ENCODE data around the gene ADGRL3. TPM values are rescaled to one million over a fixed set of nuclear protein-coding genes. Genes with fewer than 3 reads are reported as not detected.

The ADGRL3 gene
- total and polyA plus RNA-seq, 2 donors: 0.82 to 2.0 TPM

DNA sequence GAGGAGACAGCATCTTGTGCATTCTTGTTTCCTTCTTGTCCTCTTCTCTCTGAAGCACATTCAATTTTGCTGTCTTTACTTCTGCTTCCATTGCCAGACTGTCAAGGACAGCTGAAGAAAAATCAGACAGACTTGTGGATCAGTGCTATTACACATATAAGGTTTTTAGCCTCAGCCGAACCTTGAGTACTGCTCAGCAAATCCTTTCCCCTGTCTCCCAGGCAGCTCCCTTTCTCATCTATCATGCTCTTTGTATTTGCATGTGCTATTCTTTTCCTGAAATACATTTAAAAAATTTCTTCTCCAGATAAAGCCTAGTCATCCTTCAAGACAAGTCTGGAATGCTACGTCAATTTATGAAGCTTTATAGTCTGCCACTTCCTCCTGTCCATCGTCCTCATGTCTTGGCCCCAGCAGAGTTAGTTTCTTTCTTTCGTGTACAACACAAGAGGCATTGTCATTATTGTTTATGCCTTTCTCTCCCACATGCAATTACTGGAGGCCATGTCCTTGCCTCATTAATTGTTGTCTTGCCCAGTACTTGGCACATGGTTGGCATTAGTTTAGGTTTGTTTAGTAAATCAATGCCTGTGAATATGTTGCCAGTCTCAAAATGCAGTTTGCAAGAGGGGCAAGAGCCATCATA is 45.1 kb downstream of the ADGRL3 start:
- 84% methylated on average over 4 of the region's 4 CpGs for WGBS
- DNase-seq (ENCODE audit: low read depth in 6 of 9, low spot score in 9 of 9): no peak
- no peak overlapping the region for H3K4me3 ChIP-seq (ENCODE audit: low read length in 2 of 2)
- no peaks in the 10 kb centered on the region for H3K36me3 ChIP-seq (ENCODE audit: control insufficient read depth in 2 of 2, insufficient read depth in 2 of 2, low read length in 1 of 2)
- H3K27me3 ChIP-seq (ENCODE audit: control insufficient read depth in 2 of 2, insufficient read depth in 1 of 2, low read length in 1 of 2): no peaks in the 10 kb centered on the region
- no peak overlapping the region for H3K27ac ChIP-seq (ENCODE audit: low read depth in 1 of 2, low read length in 1 of 2)
- no peaks in the 10 kb centered on the region for H3K9me3 ChIP-seq (ENCODE audit: control insufficient read depth in 2 of 2, insufficient read depth in 1 of 2, low read length in 1 of 2)
- no peaks in the 10 kb centered on the region for H3K4me1 ChIP-seq (ENCODE audit: control insufficient read depth in 2 of 2, insufficient read depth in 2 of 2, low read length in 2 of 2)

DNA sequence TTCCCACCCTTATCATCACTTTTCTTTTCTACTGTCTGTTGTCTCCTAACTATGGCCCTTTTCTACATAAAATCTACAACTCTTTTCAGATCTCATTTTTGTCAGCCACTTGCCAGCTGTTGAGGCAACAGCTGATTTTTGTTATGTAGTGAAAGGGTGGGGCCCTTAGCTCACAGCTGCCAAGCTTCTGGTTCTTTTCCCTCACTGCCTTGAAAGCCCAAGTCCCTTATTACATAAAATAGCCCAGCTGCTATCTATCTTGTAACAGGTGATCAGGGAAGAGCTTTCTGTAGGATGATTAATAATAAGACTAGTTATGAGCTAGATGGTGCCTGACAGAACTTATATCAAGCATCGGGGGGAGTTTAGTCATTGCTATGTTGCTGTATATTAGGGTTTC is 45.9 kb downstream of the ADGRL3 start:
- H3K9me3 ChIP-seq (ENCODE audit: control insufficient read depth in 2 of 2, insufficient read depth in 1 of 2, low read length in 1 of 2): no peaks in the 10 kb centered on the region
- H3K27ac ChIP-seq (ENCODE audit: low read depth in 1 of 2, low read length in 1 of 2): no peak overlapping the region
- H3K4me1 ChIP-seq (ENCODE audit: control insufficient read depth in 2 of 2, insufficient read depth in 2 of 2, low read length in 2 of 2): no peaks in the 10 kb centered on the region
- 95% methylated on average over 1 of the region's 1 CpG for WGBS
- H3K4me3 ChIP-seq (ENCODE audit: low read length in 2 of 2): no peak overlapping the region
- DNase-seq (ENCODE audit: low read depth in 6 of 9, low spot score in 9 of 9): no peak
- no peaks in the 10 kb centered on the region for H3K27me3 ChIP-seq (ENCODE audit: control insufficient read depth in 2 of 2, insufficient read depth in 1 of 2, low read length in 1 of 2)
- H3K36me3 ChIP-seq (ENCODE audit: control insufficient read depth in 2 of 2, insufficient read depth in 2 of 2, low read length in 1 of 2): no peaks in the 10 kb centered on the region

DNA sequence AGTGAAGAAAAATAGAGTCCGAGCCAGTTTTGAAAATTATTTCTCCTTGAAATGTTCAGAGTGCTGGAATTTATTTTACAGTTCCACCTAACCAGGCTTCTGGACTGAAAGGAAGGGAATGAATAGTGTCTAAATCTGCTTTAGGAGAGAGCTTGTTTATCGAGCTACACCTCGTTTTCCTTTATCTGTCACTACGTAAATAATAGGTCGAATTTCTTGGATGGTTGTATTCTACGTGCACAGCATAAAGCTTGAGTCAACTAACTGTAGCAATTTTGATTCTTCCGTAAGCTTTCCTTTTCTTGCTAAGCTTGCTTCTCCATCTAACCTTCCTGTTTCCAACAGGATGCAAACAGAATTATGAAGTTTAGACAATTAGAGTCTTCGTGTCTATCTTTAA is 48.6 kb downstream of the ADGRL3 start:
- DNase-seq (ENCODE audit: low read depth in 6 of 9, low spot score in 9 of 9): no peak
- 82% methylated on average over 8 of the region's 8 CpGs for WGBS
- no peaks in the 10 kb centered on the region for H3K4me1 ChIP-seq (ENCODE audit: control insufficient read depth in 2 of 2, insufficient read depth in 2 of 2, low read length in 2 of 2)
- no peaks in the 10 kb centered on the region for H3K9me3 ChIP-seq (ENCODE audit: control insufficient read depth in 2 of 2, insufficient read depth in 1 of 2, low read length in 1 of 2)
- no peaks in the 10 kb centered on the region for H3K36me3 ChIP-seq (ENCODE audit: control insufficient read depth in 2 of 2, insufficient read depth in 2 of 2, low read length in 1 of 2)
- H3K4me3 ChIP-seq (ENCODE audit: low read length in 2 of 2): no peak overlapping the region
- no peak overlapping the region for H3K27ac ChIP-seq (ENCODE audit: low read depth in 1 of 2, low read length in 1 of 2)
- no peaks in the 10 kb centered on the region for H3K27me3 ChIP-seq (ENCODE audit: control insufficient read depth in 2 of 2, insufficient read depth in 1 of 2, low read length in 1 of 2)

DNA sequence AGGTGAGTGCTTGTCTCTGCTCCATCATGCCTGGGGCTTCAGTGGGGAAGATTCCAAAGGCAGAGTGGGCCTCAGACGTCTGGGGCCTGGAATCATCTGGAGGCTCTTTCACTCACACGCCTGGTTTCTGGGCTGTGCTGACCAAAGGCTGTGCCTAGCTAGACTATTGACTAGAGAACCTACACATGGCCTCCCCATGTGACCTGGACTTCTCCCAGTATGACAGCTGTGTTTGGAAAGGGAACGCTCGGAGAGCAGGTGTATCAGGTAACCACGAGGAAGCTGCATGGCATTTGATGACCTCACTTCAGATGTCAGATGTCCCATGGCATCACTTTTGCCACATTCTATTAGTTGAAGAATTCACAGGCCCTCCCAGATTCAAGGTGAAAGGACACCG is 51.0 kb downstream of the ADGRL3 start:
- WGBS: 84% methylated on average over 6 of the region's 6 CpGs
- H3K4me3 ChIP-seq (ENCODE audit: low read length in 2 of 2): no peak overlapping the region
- no peaks in the 10 kb centered on the region for H3K27me3 ChIP-seq (ENCODE audit: control insufficient read depth in 2 of 2, insufficient read depth in 1 of 2, low read length in 1 of 2)
- H3K9me3 ChIP-seq (ENCODE audit: control insufficient read depth in 2 of 2, insufficient read depth in 1 of 2, low read length in 1 of 2): no peaks in the 10 kb centered on the region
- H3K36me3 ChIP-seq (ENCODE audit: control insufficient read depth in 2 of 2, insufficient read depth in 2 of 2, low read length in 1 of 2): no peaks in the 10 kb centered on the region
- H3K4me1 ChIP-seq (ENCODE audit: control insufficient read depth in 2 of 2, insufficient read depth in 2 of 2, low read length in 2 of 2): no peaks in the 10 kb centered on the region
- no peak overlapping the region for H3K27ac ChIP-seq (ENCODE audit: low read depth in 1 of 2, low read length in 1 of 2)
- no peak for DNase-seq (ENCODE audit: low read depth in 6 of 9, low spot score in 9 of 9)

DNA sequence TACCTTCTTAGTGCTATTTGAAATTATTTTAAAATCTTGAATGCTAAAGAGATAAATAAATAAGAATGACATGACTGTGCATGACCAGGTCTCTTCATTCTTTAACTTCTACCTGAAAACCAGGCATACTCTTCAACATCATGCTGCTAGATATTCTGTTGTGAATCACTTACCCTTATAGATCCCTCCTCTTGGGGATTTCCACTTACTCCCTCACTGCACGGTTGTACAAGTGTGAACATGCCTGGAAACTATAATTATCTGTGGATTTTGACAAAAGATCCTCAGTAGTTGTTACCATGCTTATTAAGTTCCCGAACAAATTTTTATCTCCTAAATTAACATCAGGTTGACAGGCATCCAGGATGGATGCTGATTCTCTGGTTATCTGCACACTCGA is 54.3 kb downstream of the ADGRL3 start:
- no peaks in the 10 kb centered on the region for H3K36me3 ChIP-seq (ENCODE audit: control insufficient read depth in 2 of 2, insufficient read depth in 2 of 2, low read length in 1 of 2)
- DNase-seq (ENCODE audit: low read depth in 6 of 9, low spot score in 9 of 9): peak in 1 of 9 donors; percentile 10
- H3K27me3 ChIP-seq (ENCODE audit: control insufficient read depth in 2 of 2, insufficient read depth in 1 of 2, low read length in 1 of 2): no peaks in the 10 kb centered on the region
- H3K27ac ChIP-seq (ENCODE audit: low read depth in 1 of 2, low read length in 1 of 2): no peak overlapping the region
- H3K9me3 ChIP-seq (ENCODE audit: control insufficient read depth in 2 of 2, insufficient read depth in 1 of 2, low read length in 1 of 2): no peaks in the 10 kb centered on the region
- WGBS: 90% methylated on average over 3 of the region's 3 CpGs
- no peaks in the 10 kb centered on the region for H3K4me1 ChIP-seq (ENCODE audit: control insufficient read depth in 2 of 2, insufficient read depth in 2 of 2, low read length in 2 of 2)
- H3K4me3 ChIP-seq (ENCODE audit: low read length in 2 of 2): no peak overlapping the region

DNA sequence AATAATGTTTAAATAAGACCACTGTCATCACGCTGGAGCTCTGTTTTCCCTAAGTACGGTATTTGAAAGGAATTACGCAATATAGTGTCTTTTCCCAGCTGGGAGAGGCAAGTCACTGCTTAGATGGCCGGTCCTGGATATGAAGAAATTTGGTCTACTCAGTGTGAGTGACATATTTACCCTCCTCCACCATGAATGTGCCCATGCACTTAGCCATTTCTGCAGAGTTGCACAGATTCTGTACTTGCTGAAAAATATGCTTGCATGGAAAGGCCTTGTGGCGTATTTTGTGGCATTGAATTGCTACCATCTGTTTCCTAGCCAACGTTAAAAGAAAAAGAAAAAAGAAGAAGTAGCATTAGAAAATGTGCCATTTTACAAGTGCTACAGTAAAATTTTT is 73.1 kb downstream of the ADGRL3 start:
- H3K4me1 ChIP-seq (ENCODE audit: control insufficient read depth in 2 of 2, insufficient read depth in 2 of 2, low read length in 2 of 2): no peaks in the 10 kb centered on the region
- WGBS: 27% methylated on average over 6 of the region's 6 CpGs
- no peaks in the 10 kb centered on the region for H3K36me3 ChIP-seq (ENCODE audit: control insufficient read depth in 2 of 2, insufficient read depth in 2 of 2, low read length in 1 of 2)
- no peak overlapping the region for H3K27ac ChIP-seq (ENCODE audit: low read depth in 1 of 2, low read length in 1 of 2)
- no peaks in the 10 kb centered on the region for H3K27me3 ChIP-seq (ENCODE audit: control insufficient read depth in 2 of 2, insufficient read depth in 1 of 2, low read length in 1 of 2)
- no peak for DNase-seq (ENCODE audit: low read depth in 6 of 9, low spot score in 9 of 9)
- no peak overlapping the region for H3K4me3 ChIP-seq (ENCODE audit: low read length in 2 of 2)
- H3K9me3 ChIP-seq (ENCODE audit: control insufficient read depth in 2 of 2, insufficient read depth in 1 of 2, low read length in 1 of 2): no peaks in the 10 kb centered on the region

DNA sequence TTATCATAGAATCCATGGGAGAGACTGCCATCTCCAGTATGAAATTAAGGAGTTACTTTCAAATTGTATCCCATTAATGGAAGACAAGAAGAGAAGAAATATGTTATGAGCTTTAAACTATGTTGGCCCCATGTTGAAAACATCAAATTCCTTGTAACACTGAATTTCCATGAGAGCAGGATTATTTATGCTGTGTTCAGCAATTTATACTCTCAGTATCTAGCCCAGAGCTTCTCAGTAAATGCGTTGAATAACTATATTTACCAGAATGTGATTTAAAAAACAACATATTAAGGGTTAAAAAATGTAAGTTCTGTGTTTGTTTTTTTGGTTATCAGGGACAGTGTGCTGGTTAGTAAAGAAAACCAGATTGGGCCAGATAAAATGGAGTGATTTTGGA is 74.2 kb downstream of the ADGRL3 start:
- no peak for DNase-seq (ENCODE audit: low read depth in 6 of 9, low spot score in 9 of 9)
- no peaks in the 10 kb centered on the region for H3K4me1 ChIP-seq (ENCODE audit: control insufficient read depth in 2 of 2, insufficient read depth in 2 of 2, low read length in 2 of 2)
- no peak overlapping the region for H3K27ac ChIP-seq (ENCODE audit: low read depth in 1 of 2, low read length in 1 of 2)
- no peaks in the 10 kb centered on the region for H3K36me3 ChIP-seq (ENCODE audit: control insufficient read depth in 2 of 2, insufficient read depth in 2 of 2, low read length in 1 of 2)
- no peaks in the 10 kb centered on the region for H3K27me3 ChIP-seq (ENCODE audit: control insufficient read depth in 2 of 2, insufficient read depth in 1 of 2, low read length in 1 of 2)
- WGBS: 96% methylated on average over 1 of the region's 1 CpG
- no peaks in the 10 kb centered on the region for H3K9me3 ChIP-seq (ENCODE audit: control insufficient read depth in 2 of 2, insufficient read depth in 1 of 2, low read length in 1 of 2)
- H3K4me3 ChIP-seq (ENCODE audit: low read length in 2 of 2): no peak overlapping the region

DNA sequence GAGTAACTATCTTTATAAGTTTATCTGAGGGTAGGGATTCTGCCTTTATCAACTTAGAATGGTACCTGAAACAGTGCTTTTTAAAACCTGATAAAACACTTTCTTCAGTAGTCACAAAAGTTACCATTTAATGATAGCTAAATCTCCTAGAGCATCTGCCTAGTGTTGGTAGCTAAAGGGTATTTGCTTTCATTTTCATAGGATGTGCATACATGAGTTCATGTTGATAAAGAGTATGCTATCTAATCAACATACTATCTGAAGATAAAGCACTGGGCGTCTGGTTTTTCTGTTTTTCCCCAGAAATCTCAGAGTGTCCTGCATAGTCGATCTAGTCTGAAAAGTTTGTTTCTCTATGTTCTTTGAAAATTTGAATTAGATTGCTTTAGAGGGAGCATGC is 75.1 kb downstream of the ADGRL3 start:
- Histone ChIP-seq H3K27me3 (ENCODE audit: control insufficient read depth in 2 of 2, insufficient read depth in 1 of 2, low read length in 1 of 2) (no peaks in the 10 kb centered on the region), H3K36me3 (ENCODE audit: control insufficient read depth in 2 of 2, insufficient read depth in 2 of 2, low read length in 1 of 2) (no peaks in the 10 kb centered on the region), H3K4me1 (ENCODE audit: control insufficient read depth in 2 of 2, insufficient read depth in 2 of 2, low read length in 2 of 2) (no peaks in the 10 kb centered on the region), H3K27ac (ENCODE audit: low read depth in 1 of 2, low read length in 1 of 2) (no peak overlapping the region), H3K9me3 (ENCODE audit: control insufficient read depth in 2 of 2, insufficient read depth in 1 of 2, low read length in 1 of 2) (no peaks in the 10 kb centered on the region), H3K4me3 (ENCODE audit: low read length in 2 of 2) (no peak overlapping the region)
- DNase-seq (ENCODE audit: low read depth in 6 of 9, low spot score in 9 of 9): no peak
- 74% methylated on average over 2 of the region's 2 CpGs for WGBS

DNA sequence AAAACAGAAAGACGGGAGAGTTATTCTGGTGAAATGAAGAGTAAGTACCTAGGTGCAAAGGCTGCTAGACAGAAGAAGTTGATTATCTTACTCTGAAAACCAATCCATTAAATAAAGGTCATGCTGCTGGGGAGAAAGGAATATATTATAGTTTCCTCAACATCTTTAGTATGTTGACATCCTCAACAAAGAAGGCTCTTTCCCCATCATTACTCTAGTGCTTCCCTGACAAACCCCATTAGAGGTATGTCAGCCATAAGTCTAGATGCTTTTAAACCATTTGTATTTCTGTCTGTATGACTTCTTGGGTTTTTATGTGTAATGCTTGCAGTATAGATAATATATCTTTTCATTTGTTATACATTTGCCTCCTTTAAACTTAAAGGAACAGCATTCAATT is 75.9 kb downstream of the ADGRL3 start:
- Histone ChIP-seq H3K27me3 (ENCODE audit: control insufficient read depth in 2 of 2, insufficient read depth in 1 of 2, low read length in 1 of 2) (no peaks in the 10 kb centered on the region), H3K27ac (ENCODE audit: low read depth in 1 of 2, low read length in 1 of 2) (no peak overlapping the region), H3K36me3 (ENCODE audit: control insufficient read depth in 2 of 2, insufficient read depth in 2 of 2, low read length in 1 of 2) (no peaks in the 10 kb centered on the region), H3K4me1 (ENCODE audit: control insufficient read depth in 2 of 2, insufficient read depth in 2 of 2, low read length in 2 of 2) (no peaks in the 10 kb centered on the region), H3K4me3 (ENCODE audit: low read length in 2 of 2) (no peak overlapping the region), H3K9me3 (ENCODE audit: control insufficient read depth in 2 of 2, insufficient read depth in 1 of 2, low read length in 1 of 2) (no peaks in the 10 kb centered on the region)
- WGBS: 92% methylated on average over 1 of the region's 1 CpG
- DNase-seq (ENCODE audit: low read depth in 6 of 9, low spot score in 9 of 9): no peak

Data from thymus (tissue), 11 donors.